Endothelial cell of umbilical vein (primary cell): ENCODE measurements around the gene TOX2. TPM values are rescaled to one million over a fixed set of nuclear protein-coding genes. Genes with fewer than 3 reads are reported as not detected.

Source experiments
- BruUV-seq: library from RNA; stranded (reverse); fragments of 400-500 nt; replicated peaks from 2 replicates; lab custom pipeline; 2021; lab: Mats Ljungman, UMichigan
- CTCF ChIA-PET: fragments of 300-600, 350-600 bp; sonication (Branson Sonifier 250); formaldehyde crosslinking; loops from one replicate; lab custom pipeline; 2021; ENCODE audit warnings: antibody characterized with exemption, inconsistent platforms; lab: Charles Lee
- POLR2A ChIA-PET: fragments of 300-600, 350-600 bp; sonication (Branson Sonifier 250); formaldehyde crosslinking; loops from one replicate; lab custom pipeline; 2021; ENCODE audit warnings: antibody characterized with exemption, inconsistent platforms; lab: Charles Lee
- DNase-seq: peaks from one replicate; pipeline ENCODE4 v3.0.0-alpha.2; 2011; ENCODE audit warnings: low read depth, low spot score
- FAIRE-seq: peaks from 2 replicates; lab custom pipeline; 2011; peaks lifted over from hg19 to GRCh38; lab: Jason Lieb, UNC
- H2AFZ ChIP-seq: 2 replicates; pipeline ENCODE4 v1.6.0; 2012; ENCODE audit warnings: low read depth, low read length, control low read depth, inconsistent platforms
- H3K27ac ChIP-seq: 2 replicates; pipeline ENCODE4 v1.5.1; 2011; ENCODE audit warnings: low read depth, mild to moderate bottlenecking, control low read depth, low read length, moderate library complexity; ENCODE audit not compliant: insufficient read depth
- H3K27me3 ChIP-seq, 2 experiments: 2 replicates each; pipeline versions ENCODE4 v1.6.0 to v1.6.1; 2011; ENCODE audit warnings: low read length in 2 of 2, mixed read lengths in 1 of 2; ENCODE audit not compliant: control insufficient read depth in 2 of 2, insufficient read depth in 2 of 2
- H3K36me3 ChIP-seq, 2 experiments: 2 replicates in 1 of 2; 3 replicates in 1 of 2; pipeline ENCODE4 v1.5.1; 2011; ENCODE audit warnings: low read length in 2 of 2, mild to moderate bottlenecking in 1 of 2, moderate library complexity in 1 of 2; ENCODE audit not compliant: control insufficient read depth in 2 of 2, insufficient read depth in 2 of 2; ENCODE audit errors: extremely low read depth in 1 of 2
- H3K4me1 ChIP-seq: 3 replicates; pipeline ENCODE4 v1.5.1; 2011; ENCODE audit warnings: mild to moderate bottlenecking, low read length; ENCODE audit not compliant: control insufficient read depth, insufficient read depth; ENCODE audit errors: extremely low read depth
- H3K4me2 ChIP-seq: 2 replicates; pipeline ENCODE4 v1.6.1; 2011; ENCODE audit warnings: low read length, control low read depth, mixed read lengths; ENCODE audit not compliant: insufficient read depth
- H3K4me3 ChIP-seq, 3 experiments: fragments of 200-600 bp in 1 of 3; sonication (generic), shearing (Covaris generic) in 1 of 3; replicated peaks in 1 of 3; 2 replicates each; pipeline ENCODE4 v1.5.1; 2011 to 2016; ENCODE audit warnings: control low read depth in 3 of 3, low read length in 3 of 3, mild to moderate bottlenecking in 2 of 3, inconsistent platforms in 1 of 3, low read depth in 1 of 3, moderate library complexity in 1 of 3; ENCODE audit not compliant: insufficient read depth in 1 of 3
- H3K79me2 ChIP-seq: 2 replicates; pipeline ENCODE4 v1.6.0; 2012; ENCODE audit warnings: low read length, inconsistent platforms; ENCODE audit not compliant: control insufficient read depth, insufficient read depth
- H3K9ac ChIP-seq: replicated peaks from 2 replicates; pipeline ENCODE3; 2011; ENCODE audit warnings: low read length, control low read depth; ENCODE audit not compliant: insufficient read depth; ENCODE audit errors: extremely low read depth
- H3K9me1 ChIP-seq: replicated peaks from 3 replicates; pipeline ENCODE4 v1.6.0; 2011; ENCODE audit warnings: mild to moderate bottlenecking, low read length; ENCODE audit not compliant: control insufficient read depth, insufficient read depth; ENCODE audit errors: extremely low read depth
- H3K9me3 ChIP-seq: replicated peaks from 2 replicates; pipeline ENCODE4 v1.5.1; 2012; ENCODE audit warnings: low read length, inconsistent platforms; ENCODE audit not compliant: control insufficient read depth, insufficient read depth
- H4K20me1 ChIP-seq: replicated peaks from 2 replicates; pipeline ENCODE3; 2011; ENCODE audit warnings: mild to moderate bottlenecking, low read length; ENCODE audit not compliant: control insufficient read depth, insufficient read depth; ENCODE audit errors: extremely low read depth
- EZH2 ChIP-seq: IDR thresholded peaks from 2 replicates; pipeline ENCODE4 v1.6.1; 2012; ENCODE audit warnings: borderline replicate concordance, low read depth, mild to moderate bottlenecking, moderate library complexity, low read length, inconsistent platforms; ENCODE audit not compliant: severe bottlenecking
- FOS ChIP-seq: IDR thresholded peaks from 2 replicates; pipeline ENCODE4 v1.6.1; 2011; ENCODE audit warnings: mild to moderate bottlenecking, low read length, moderate library complexity, borderline replicate concordance; ENCODE audit not compliant: insufficient read depth
- GATA2 ChIP-seq: IDR thresholded peaks from 2 replicates; pipeline ENCODE4 v1.7.0; 2011; ENCODE audit warnings: low read depth, mild to moderate bottlenecking, moderate library complexity, mixed read lengths, low read length; ENCODE audit not compliant: insufficient read length, insufficient read depth
- JUN ChIP-seq: IDR thresholded peaks from 2 replicates; pipeline ENCODE4 v1.6.1; 2011; ENCODE audit warnings: borderline replicate concordance, low read depth; ENCODE audit not compliant: insufficient read length, insufficient read depth
- MYC ChIP-seq: IDR thresholded peaks from one replicate; pipeline ENCODE4 v1.6.1; 2011; ENCODE audit warnings: mild to moderate bottlenecking, low read depth, low read length
- POLR2A ChIP-seq: IDR thresholded peaks from 2 replicates; pipeline ENCODE4 v1.6.1; 2012; ENCODE audit warnings: low read depth, mild to moderate bottlenecking, control low read depth, low read length
- POLR2AphosphoS5 ChIP-seq: IDR thresholded peaks from 2 replicates; pipeline ENCODE4 v1.6.1; 2012; ENCODE audit warnings: low read depth, mild to moderate bottlenecking, control low read depth, low read length, moderate library complexity; ENCODE audit not compliant: insufficient read depth
- dilution Hi-C: fragments of 300-500 bp; cut with MboI; formaldehyde crosslinking; loops from one replicate; pipeline ENCODE4 v1.15.0; 2019; ENCODE audit warnings: low sequenced_read_pairs; ENCODE audit not compliant: extremely low pct_ligation_motif_present
- intact Hi-C: fragments of 100-400 bp; cut with micrococcal nuclease; formaldehyde crosslinking; loops from one replicate; pipeline ENCODE4 v1.10.0; 2022
- polyA plus RNA-seq, 4 experiments: library from polyadenylated mRNA; depleted of rRNA in 3 of 4; stranded (reverse) in 3 of 4; unstranded in 1 of 4; fragments of >200 nt; gene quantifications; 2 replicates each; pipeline versions ENCODE4 v1.2.1 to v1.2.3, GENCODE V29; 2011 to 2012; ENCODE audit warnings: missing spikeins in 1 of 4
- total RNA-seq: library from RNA; stranded (reverse); gene quantifications from 2 replicates; pipeline ENCODE4 v1.2.3, GENCODE V29; 2021
- TF ChIP-seq, protein P1 (sequence below), 2 donors: IDR thresholded peaks; 1 replicate in 1 of 2; 2 replicates in 1 of 2; pipeline ENCODE4 v1.5.1; 2011; ENCODE audit warnings: low read length in 2 of 2, mild to moderate bottlenecking in 2 of 2, moderate library complexity in 2 of 2, control low read depth in 1 of 2, inconsistent platforms in 1 of 2, low read depth in 1 of 2; ENCODE audit not compliant: insufficient read depth in 1 of 2; ENCODE audit errors: extremely low read depth in 1 of 2
- TF ChIP-seq, protein P2 (sequence below): IDR thresholded peaks from 2 replicates; pipeline ENCODE4 v1.6.1; 2011; ENCODE audit not compliant: insufficient read depth, insufficient read length

TOX2 gene
- total and polyA plus RNA-seq, 2 donors (not counting 3 experiments of a cell fraction or from before 2014, with no cell fraction given) = 7.0 to 18.6 TPM

DNA sequence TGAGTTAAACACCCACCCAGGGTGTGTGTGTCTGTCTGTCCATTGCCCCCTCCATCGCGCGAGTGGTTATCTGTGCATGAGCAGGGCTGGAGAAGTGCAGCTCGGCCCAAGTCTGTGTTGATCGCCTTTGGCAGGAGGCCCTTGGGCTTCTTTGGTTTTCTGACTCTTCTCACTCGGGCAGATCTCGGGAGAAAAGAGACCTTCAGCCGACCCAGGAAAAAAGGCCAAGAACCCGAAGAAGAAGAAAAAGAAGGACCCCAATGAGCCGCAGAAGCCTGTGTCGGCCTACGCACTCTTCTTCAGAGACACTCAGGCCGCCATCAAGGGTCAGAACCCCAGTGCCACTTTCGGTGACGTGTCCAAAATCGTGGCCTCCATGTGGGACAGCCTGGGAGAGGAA, 139.5 kb downstream of the TOX2 start:
- no peaks in the 10 kb centered on the region for H3K9me1 ChIP-seq
- no peaks in the 10 kb centered on the region for H3K36me3 ChIP-seq
- H3K4me2 ChIP-seq = no peak overlapping the region
- no TSS peak for BruUV-seq
- H3K27me3 ChIP-seq = no peaks in the 10 kb centered on the region
- H3K9ac ChIP-seq = no peak overlapping the region
- no peak for TF ChIP-seq POLR2AphosphoS5
- TF ChIP-seq JUN = no peak
- no peak for TF ChIP-seq FOS
- TF ChIP-seq, protein P1, sequence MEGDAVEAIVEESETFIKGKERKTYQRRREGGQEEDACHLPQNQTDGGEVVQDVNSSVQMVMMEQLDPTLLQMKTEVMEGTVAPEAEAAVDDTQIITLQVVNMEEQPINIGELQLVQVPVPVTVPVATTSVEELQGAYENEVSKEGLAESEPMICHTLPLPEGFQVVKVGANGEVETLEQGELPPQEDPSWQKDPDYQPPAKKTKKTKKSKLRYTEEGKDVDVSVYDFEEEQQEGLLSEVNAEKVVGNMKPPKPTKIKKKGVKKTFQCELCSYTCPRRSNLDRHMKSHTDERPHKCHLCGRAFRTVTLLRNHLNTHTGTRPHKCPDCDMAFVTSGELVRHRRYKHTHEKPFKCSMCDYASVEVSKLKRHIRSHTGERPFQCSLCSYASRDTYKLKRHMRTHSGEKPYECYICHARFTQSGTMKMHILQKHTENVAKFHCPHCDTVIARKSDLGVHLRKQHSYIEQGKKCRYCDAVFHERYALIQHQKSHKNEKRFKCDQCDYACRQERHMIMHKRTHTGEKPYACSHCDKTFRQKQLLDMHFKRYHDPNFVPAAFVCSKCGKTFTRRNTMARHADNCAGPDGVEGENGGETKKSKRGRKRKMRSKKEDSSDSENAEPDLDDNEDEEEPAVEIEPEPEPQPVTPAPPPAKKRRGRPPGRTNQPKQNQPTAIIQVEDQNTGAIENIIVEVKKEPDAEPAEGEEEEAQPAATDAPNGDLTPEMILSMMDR (IDR thresholded peaks at IDR 0.05; ENCODE audit: extremely low read depth in 1 of 2, insufficient read depth in 1 of 2, low read depth in 1 of 2, low read length in 2 of 2) = no peak
- no peak for TF ChIP-seq POLR2A
- TF ChIP-seq EZH2 = no peak
- no peak for TF ChIP-seq MYC
- TF ChIP-seq GATA2 = no peak
- TF ChIP-seq, protein P2, sequence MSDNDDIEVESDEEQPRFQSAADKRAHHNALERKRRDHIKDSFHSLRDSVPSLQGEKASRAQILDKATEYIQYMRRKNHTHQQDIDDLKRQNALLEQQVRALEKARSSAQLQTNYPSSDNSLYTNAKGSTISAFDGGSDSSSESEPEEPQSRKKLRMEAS = no peak
- dilution Hi-C loops (no loop called here), intact Hi-C loops (no loop called here)
- DNase-seq (no peak), FAIRE-seq (no peak)
- H3K4me1 ChIP-seq = no peaks in the 10 kb centered on the region
- ChIA-PET CTCF (interaction anchor here (1.1 kb wide), 1 partner anchor 26 kb away, joined by 3 read pairs; no protein-coding TSS in a partner anchor), POLR2A (no interaction called here)
- H4K20me1 ChIP-seq = no peaks in the 10 kb centered on the region
- H3K79me2 ChIP-seq = no peaks in the 10 kb centered on the region
- no peak overlapping the region for H2AFZ ChIP-seq
- H3K4me3 ChIP-seq = no peak overlapping the region
- H3K9me3 ChIP-seq = no peaks in the 10 kb centered on the region
- no peak overlapping the region for H3K27ac ChIP-seq
